Uterus (tissue), 2 donors: ENCODE data around the gene WDR35.

Experiments used
- CTCF ChIP-seq, 4 experiments: fragments of 200-600 bp in 2 of 4; fragments of 450-650 bp in 2 of 4; sonication (generic) in 2 of 4; IDR thresholded peaks; one replicate each; pipeline ENCODE4 v1.5.1; 2016 to 2019; ENCODE audit warnings: antibody characterized with exemption in 4 of 4, mild to moderate bottlenecking in 2 of 4, moderate library complexity in 1 of 4
- POLR2A ChIP-seq, 2 donors: fragments of 450-650 bp; IDR thresholded peaks; one replicate each; pipeline ENCODE4 v1.6.1; 2016; ENCODE audit warnings: antibody characterized with exemption in 2 of 2, mild to moderate bottlenecking in 1 of 2, moderate library complexity in 1 of 2

GRCh38 chr2:19863303-19864041 is 126.4 kb downstream of the WDR35 start:
- no peak for TF ChIP-seq POLR2A (IDR thresholded peaks at IDR 0.05)
- TF ChIP-seq CTCF (IDR thresholded peaks at IDR 0.05) = peak; percentile 92 to 97 (median 92)
